Fibroblast of skin of back (primary cell): Measurements from ENCODE around the gene MYO3A. TPM values are rescaled to one million over a fixed set of nuclear protein-coding genes. Genes with fewer than 3 reads are reported as not detected.

Source experiments
- DNase-seq: peaks from one replicate; pipeline ENCODE4 v3.0.0-alpha.2; 2013
- polyA plus RNA-seq, 2 experiments: library from polyadenylated mRNA; unstranded; fragments of 120-200 nt; gene quantifications; one replicate each; pipeline ENCODE4 v1.2.1, GENCODE V29; 2013; ENCODE audit not compliant: insufficient read length in 2 of 2

MYO3A gene, protein sequence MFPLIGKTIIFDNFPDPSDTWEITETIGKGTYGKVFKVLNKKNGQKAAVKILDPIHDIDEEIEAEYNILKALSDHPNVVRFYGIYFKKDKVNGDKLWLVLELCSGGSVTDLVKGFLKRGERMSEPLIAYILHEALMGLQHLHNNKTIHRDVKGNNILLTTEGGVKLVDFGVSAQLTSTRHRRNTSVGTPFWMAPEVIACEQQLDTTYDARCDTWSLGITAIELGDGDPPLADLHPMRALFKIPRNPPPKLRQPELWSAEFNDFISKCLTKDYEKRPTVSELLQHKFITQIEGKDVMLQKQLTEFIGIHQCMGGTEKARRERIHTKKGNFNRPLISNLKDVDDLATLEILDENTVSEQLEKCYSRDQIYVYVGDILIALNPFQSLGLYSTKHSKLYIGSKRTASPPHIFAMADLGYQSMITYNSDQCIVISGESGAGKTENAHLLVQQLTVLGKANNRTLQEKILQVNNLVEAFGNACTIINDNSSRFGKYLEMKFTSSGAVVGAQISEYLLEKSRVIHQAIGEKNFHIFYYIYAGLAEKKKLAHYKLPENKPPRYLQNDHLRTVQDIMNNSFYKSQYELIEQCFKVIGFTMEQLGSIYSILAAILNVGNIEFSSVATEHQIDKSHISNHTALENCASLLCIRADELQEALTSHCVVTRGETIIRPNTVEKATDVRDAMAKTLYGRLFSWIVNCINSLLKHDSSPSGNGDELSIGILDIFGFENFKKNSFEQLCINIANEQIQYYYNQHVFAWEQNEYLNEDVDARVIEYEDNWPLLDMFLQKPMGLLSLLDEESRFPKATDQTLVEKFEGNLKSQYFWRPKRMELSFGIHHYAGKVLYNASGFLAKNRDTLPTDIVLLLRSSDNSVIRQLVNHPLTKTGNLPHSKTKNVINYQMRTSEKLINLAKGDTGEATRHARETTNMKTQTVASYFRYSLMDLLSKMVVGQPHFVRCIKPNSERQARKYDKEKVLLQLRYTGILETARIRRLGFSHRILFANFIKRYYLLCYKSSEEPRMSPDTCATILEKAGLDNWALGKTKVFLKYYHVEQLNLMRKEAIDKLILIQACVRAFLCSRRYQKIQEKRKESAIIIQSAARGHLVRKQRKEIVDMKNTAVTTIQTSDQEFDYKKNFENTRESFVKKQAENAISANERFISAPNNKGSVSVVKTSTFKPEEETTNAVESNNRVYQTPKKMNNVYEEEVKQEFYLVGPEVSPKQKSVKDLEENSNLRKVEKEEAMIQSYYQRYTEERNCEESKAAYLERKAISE (N-terminal part only)
- polyA plus RNA-seq (2013, experiment 1 of 2; ENCODE audit: insufficient read length), result not detected
- polyA plus RNA-seq (2013, experiment 2 of 2; ENCODE audit: insufficient read length), result not detected

DNA sequence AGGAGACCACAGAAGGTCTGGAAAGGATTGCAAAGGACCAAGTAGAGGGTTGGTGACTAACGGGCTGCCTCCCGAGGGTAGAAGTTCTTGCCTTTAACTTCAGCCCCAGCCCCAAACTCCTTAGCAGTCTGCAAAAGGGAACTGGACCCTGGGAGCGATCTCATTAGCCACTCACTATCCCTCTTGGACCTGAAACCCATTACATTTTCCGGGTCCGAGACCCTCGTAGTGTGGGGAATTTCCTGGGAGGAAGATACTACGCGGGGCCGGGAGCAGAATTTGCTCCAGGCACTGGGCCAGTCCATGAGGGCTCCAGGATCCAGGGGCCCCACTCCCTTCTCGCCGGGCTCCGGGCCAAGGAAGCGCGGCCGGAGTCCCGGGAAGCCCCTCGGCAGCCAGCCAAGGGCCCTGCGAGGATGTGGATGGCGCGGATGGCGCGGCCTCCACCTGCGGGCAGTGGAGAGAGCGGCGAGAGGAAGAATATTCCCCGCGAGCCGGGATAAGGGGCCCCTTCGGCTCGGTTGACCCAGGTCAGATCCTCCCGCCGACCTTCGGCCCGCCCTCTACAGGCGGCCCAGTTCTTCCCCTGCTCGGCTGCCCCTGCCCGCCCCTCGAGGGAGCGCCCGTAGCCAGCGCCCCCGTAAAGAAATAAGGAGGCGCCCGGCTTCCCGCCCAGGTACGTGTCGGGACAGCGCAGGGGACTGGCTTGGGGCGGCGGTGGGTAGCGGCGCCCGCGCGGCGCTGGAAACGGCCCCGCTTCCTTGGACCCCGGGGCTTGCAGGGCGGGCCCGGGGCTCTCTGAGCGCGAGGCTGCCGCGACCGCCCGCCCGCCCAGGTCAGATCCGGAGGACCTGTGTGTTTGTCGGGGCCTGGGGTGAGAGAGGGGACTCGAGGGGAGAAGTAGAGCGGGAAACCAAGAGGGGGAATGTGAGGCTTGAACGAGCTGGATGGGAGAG lies at the start of gene MYO3A:
MYO3A (plus strand) TSS at position 577 of the 956 bp plus-strand sequence. CDS start 17,882 bp downstream, outside the sequence.
- no peak for DNase-seq

DNA sequence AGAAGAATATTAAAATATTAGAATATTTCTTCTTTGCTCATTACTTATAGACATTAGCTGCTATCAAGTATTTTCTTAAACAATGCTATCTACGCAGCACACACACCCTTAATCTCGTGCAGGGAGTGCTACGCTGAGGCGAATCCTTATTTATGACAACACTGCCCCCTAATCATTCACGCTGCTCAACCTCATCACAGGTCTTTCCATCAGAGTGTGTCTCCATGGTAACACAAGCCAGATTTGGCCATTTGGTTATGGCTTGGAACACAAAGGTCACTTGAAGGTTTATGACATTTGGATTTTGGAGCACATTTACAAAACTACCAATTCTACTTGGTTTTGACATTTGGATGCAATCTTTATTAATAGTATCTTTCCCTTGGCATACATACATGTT lies 45.4 kb upstream of the MYO3A start:
- DNase-seq, result no peak

DNA sequence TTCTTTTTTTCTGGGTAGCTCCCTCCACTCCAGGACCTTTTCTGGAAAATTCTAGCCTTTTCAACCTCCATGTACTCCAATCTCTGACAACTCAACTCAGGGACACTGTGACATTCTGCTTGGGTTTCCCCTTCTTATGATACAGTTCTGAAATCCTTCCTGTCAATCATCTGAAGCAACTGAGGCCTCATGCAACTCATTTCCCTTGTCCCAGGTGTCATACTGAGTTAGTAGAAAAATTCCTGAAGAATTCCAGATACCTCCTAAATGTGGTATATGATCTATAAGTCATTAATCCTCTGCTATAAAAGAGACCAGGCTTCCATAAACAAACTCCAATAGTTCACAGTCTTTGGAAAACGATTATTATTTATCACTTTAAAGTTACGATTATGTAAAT lies 43.0 kb upstream of the MYO3A start:
- DNase-seq, result no peak

DNA sequence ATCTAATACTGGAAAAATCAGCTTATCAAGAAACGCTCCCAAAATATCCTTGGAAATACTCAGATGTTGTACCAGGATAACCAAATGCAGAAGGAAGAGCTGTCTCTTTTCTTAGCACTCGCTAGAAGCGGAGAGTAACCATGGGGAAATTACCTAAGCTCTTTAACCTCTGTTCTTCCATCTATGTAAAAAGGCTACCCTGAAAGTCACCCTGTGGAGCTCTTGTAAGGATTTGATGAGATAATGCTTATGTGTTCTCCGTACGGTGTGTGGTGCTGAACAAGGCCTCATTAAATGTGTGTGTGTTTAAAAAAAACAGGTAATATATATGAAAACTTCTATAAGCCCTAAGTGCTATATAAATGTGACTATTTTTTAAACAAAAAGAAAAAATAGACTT lies 38.2 kb upstream of the MYO3A start:
- DNase-seq, result no peak

DNA sequence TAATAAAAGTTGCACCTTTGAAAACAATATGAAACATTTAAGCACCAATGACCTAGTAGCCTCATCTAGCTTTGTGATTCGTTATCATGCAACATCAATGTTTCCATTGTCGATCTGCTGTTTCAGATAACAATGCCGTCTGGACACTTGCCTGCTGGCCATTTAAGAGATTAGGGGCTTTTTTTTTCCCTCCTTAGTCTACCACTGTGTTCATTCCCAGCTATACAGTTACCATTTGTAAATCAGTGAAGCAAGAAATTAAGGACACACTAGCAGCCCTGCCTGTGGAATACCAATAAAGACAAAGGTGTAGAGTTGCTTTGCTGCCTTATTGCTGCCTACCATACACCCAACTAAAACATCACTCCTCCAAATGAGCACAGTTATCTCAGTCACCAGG lies 37.6 kb upstream of the MYO3A start:
- no peak for DNase-seq

DNA sequence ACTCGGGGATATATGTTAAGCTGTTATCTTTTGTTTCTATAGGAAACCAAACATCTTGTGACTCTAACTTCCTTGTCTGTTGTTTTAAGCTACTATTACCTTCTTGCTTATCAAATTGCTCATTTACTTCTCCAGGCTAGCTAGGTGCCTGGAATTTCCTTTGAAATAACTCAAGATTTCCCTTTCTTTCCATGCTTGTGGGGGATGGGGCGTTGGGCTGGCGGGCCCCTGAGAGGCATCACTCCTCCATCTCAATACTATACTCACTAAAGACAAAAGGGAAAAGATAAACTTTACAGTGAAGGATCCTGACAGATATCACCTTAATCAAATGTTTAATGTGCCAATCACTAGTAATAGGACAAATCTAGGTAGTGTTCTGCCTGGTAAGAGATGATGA lies 34.7 kb upstream of the MYO3A start:
- no peak for DNase-seq

DNA sequence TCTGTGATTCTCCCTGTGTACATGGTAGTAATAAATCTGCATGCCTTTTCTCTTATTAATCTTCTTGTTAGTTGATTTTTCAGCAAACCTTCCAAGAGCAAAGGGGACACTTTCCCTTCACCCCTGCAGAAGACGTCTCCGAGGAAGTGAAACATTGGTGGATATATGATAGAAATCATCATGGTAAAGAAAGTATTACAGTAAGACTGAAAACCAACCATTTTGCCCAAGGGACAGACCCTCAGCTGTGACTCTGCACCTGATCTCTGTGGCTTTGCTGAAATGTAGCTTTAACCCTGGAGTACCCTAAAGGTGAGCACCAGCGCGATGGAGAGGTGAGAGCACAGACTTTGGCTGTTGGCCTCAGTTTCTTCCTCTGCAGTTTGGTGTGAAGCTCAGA lies 32.8 kb upstream of the MYO3A start:
- no peak for DNase-seq

DNA sequence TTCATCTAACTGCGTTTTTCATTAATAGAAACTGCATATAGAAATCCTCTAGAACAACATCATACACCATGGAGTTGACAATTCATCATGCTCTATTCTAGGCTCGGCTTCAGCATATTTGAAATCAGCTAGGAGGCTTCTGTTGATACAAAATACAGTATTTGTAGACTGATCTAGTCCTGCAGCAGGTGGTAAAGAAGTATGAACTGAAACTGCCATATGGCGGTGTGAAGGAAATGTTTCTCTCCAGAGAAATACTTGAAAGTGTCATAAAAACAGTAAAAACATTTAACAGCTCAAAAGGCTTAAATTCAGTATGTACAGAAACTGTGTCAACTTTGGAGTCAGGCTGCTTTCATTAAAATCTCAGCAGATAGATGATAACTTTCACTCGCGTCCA lies 32.0 kb upstream of the MYO3A start:
- no peak for DNase-seq

DNA sequence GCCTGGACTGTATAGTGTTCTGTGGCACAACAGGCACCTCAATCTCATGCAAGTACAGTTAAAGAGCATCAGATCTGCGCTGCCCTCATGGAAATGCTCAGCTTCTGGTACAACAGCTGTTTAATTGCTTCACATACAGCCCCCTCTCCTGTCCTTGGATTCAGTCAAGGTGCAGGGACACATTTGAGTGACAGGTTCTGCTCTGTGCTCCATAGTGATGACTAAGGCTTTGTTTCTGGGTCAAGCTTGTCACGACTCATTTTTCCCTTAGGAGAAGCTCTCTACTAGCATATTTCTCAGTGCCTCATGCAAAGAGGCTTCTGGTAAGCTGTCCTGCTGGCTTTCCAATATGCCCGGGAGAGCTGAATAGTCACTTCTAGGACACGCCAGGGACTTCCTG lies 26.8 kb upstream of the MYO3A start:
- DNase-seq, result no peak

DNA sequence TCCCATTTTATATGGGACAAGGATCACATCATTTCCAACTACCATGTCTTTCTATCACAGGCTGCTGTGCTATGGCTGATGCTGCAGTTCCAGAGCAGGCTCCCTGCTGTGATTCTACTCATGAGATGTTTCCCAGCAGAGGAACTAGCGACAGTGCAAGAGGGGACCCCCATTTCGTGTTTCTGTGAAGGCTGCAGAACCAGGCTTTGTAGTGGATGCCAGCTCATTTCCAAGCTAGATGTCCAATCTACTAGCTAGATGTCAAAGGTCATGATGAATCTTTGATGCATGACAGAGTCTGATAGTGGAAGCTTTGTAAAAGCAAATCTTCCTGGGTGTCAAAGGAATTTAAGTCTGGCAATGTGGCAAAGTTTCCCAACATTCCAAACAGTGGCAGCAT lies 21.2 kb upstream of the MYO3A start:
- DNase-seq, result no peak

DNA sequence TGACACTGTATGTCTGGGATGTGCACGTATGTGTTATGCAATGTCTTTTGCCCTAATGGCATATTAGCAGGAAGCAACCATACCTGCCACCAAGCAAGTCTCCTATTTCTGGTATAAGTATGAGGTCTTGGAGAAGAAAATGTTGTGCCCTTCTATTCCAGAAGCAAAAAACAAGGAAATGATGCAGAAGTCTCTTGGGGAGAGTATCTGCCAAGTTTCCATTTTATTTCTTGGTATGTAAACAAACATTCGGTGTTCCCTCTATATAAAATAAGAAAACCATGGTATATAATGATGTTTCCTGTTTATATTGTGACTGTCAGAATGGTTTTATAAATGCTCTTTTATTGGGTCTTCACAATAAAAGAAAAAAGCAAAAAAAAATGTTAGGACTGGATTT lies 19.3 kb upstream of the MYO3A start:
- DNase-seq, result no peak

DNA sequence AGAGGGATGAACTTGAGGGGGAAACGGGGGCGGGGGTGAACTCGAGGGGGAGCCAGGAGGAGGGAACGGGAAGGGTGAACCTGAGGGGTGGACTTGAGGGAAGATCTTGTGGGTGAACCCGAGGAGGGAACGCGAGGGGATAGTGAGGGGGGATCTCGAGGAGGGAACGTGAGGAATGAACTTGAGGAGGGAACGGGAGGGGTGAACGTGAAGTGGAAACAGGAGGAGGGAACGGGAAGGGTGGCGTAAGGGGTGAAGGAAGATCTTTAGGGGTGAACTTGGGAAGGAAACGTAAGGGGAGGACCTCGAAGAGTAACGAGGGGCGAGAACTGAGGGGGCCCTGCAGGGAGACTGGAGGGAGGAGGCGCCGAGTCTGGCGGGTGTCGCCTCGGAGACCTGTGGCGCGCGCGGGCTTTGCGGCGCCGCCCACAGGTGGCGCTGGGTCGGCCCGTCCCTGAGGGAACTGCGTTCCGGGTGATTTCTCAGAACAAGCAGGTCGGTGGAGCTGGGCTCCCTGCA lies 651 bp downstream of the MYO3A start:
- DNase-seq, result no peak

DNA sequence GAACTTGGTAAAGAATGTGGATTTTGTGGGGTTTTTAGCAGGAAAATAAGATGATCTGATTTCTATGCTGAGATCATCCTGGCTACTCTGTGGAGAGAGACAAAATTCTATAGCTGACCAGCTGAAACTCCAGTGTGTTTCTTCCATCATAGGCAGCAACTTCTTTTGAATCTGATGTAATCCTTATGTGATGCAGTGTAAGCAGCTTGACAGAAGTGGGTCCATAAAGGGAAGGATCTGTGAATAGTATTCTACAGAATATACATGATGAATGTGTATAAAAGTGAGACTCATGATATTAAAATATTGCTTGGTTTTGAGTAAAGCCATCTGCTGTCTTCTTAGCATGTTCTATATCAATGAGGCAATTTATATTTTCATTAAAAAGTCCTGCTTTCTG lies 4.4 kb downstream of the MYO3A start:
- DNase-seq, result no peak

DNA sequence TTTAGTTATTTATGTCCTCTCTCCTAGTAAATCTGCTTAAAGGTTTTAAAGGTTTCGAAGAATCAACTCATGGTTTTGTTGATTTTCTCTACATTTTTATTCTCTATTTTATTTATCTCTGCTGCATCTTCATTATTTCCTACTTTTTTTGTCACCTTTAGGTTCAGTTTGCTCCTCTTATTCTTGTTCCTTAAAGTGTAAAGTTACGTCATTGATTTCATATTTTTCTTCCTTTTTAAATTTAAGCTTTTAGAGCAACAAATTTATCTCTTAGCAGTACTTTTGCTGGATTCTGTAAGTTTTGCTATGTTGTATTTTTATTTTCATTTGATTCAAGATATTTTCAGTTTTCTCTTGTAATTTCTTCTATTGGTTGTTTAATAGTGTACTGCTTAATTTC lies 10.7 kb downstream of the MYO3A start:
- no peak for DNase-seq

DNA sequence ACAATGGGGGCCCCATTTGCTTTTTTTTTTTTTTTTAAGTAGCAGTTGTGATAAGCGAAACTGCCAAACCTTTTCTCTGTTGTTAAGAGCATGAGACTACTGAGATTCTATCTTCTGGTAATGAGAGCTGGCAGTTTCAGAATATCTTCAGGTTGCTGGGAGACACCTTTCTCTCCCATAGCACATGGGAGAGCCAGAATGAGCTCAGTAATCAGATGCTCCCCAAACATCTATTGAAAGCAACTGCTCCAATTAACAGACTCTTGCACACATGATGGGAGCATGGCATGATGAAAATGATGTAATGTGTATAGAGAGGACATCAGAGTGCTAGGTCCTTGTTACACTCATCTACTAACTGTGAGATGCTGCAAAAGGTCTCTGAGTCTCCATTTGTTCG lies 18.8 kb downstream of the MYO3A start:
- DNase-seq, result no peak

DNA sequence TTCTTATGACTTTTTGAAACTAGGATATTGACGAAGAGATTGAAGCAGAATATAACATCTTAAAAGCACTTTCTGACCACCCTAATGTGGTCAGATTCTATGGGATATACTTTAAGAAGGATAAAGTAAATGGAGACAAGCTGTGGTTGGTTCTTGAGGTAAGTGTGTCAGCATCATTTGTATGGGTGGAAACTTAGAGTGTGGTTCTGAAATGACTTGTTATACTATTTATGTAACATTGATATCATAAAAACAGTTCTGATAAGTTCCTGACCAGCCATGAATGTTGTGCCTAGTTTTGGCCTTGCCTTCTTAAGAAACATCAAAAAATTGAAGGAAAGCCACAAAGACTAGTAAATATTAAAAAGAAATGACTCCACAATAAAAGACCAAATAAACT lies 20.8 kb downstream of the MYO3A start:
- no peak for DNase-seq

DNA sequence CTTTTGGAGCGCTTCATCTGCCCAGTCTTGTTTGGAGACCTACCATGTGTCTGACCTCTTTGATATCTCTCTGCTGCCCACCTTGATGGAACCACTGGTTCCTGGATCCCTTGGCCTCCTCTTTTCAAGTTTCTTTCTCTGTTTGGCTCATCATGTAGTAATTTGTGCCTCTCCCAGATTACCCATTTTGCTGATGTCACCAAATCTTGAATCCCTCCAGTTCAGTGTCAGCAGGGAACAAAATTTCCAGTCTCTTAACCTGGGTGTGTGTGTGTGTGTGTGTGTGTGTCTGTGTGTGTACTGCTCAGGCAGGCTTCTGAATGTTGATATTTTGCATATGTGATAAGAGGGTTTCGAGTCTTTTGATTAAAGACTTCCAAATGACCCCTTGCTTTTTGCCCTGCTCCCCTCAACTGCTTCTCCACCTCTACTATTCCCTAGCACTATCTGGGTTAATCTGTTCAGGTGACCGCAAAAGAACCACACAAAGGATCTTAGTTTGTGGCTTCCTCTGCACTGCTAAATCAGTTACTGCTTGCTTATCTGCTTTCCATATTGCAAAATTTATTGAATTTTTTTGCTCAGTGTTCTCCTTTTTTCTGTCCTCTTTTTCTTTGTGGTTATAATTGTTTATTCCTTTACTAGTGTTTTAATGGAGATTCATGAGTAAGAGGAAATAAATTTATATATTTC lies 25.7 kb downstream of the MYO3A start:
- no peak for DNase-seq

DNA sequence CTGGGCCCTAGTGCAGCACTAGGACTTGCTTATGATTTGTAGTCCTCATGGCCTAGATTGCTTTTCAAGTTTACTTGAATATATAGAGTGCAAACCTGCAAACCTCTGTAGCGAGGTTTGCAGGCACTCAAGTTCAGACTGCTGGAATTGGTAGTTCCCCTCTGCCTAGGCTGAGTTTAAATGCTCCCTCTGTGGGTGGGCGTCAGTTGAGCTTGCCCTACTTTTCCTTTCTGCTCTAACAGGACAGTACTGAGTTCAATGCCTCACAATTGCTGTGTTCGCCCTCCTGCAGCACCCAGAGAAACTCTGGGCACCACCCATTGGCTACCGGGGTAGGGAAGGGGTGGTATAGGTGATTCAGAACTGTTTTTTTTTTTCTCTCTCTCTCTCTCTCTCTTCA lies 31.6 kb downstream of the MYO3A start:
- DNase-seq, result no peak

DNA sequence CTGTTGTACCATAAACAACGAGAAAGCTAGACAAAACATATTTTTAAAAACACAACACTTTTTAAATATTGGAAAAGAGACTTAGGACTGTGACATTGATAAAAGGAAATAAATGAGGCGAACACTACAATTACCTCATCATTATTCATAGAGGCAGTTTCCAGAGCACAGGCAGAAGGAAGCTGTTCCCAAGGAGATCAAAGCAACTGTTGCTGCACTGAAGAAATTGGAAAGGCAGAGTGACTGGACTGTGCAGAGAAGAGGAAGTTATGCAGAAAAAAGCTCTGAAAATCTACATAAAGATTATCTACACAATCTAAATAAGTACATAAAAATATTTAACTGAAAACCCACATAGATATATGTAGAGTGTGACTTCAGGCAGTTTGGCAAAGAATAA lies 32.8 kb downstream of the MYO3A start:
- no peak for DNase-seq

DNA sequence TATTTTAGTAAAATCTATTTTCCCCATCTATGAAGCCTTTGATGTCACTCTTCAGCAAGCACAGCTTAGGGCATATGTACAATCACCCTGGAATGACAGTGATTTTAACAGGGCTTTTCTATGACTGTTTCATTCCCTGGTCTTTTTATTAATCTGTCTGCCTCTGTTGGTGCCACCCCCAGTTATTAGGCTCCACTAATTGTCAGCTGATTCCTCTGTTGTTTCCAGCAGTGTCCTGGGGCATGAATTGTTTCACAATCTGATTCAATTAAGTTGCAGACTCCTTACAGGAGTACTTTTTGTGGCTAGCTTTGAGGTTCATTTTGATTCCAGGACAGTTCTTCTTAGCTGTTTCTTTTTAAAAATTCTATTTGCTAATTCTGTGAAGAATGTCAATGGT lies 38.6 kb downstream of the MYO3A start:
- no peak for DNase-seq
